ENCODE measurements around the gene ITGA11.

ITGA11 gene

GRCh38 chr15:68279779-68280753, 151.9 kb downstream of the ITGA11 start:
- Histone ChIP-seq H4K20me1 (peaks cover 47 to 69% (median 66%) of the 10 kb centered on the region in 11 experiments), H3K36me3 (peaks cover 15 to 45% (median 24%) of the 10 kb centered on the region in 11 experiments), H3K9me3 (replicated peaks in 1 of 11) (peaks cover 0 to 20% (median 11%) of the 10 kb centered on the region in 11 experiments; a peak in 19 of 22 replicates), H3K9ac (peak overlapping the region; percentile 94 to 99 (median 96)), H3K27me3 (no peaks in the 10 kb centered on the region), H3K4me1 (peaks cover 41 to 76% (median 46%) of the 10 kb centered on the region in 10 experiments), H3K4me3 (peak overlapping the region; percentile 78 to 97 (median 94)), H3K4me2 (peak overlapping the region; percentile 90 to 100 (median 94)), H3K27ac (peak overlapping the region in 10 of 11 experiments; percentile 6 to 99 (median 97); a peak in 16 of 22 replicates)
- no peak for TF ChIP-seq Cebpa-rat (IDR thresholded peaks at IDR 0.05)

GRCh38 chr15:68278595-68279405, 153.2 kb downstream of the ITGA11 start:
- Histone ChIP-seq H4K20me1 (peaks cover 40 to 57% (median 56%) of the 10 kb centered on the region in 11 experiments), H3K4me1 (peaks cover 41 to 68% (median 46%) of the 10 kb centered on the region in 10 experiments), H3K4me2 (peak overlapping the region; percentile 90 to 100 (median 94)), H3K27ac (peak overlapping the region; percentile 96 to 99 (median 97)), H3K27me3 (no peaks in the 10 kb centered on the region), H3K4me3 (peak overlapping the region; percentile 78 to 97 (median 94)), H3K9me3 (replicated peaks in 1 of 11) (peaks cover 0 to 7% (median under 1%) of the 10 kb centered on the region in 11 experiments; a peak in 8 of 22 replicates), H3K9ac (peak overlapping the region; percentile 94 to 99 (median 96)), H3K36me3 (peaks cover 2 to 32% (median 11%) of the 10 kb centered on the region in 11 experiments; a peak in 20 of 22 replicates)
- TF ChIP-seq Cebpa-rat (IDR thresholded peaks at IDR 0.05), result no peak

GRCh38 chr15:68278345-68278594, 153.7 kb downstream of the ITGA11 start:
- TF ChIP-seq Cebpa-rat (IDR thresholded peaks at IDR 0.05), result no peak
- Histone ChIP-seq H3K36me3 (peaks cover 0 to 27% (median 8%) of the 10 kb centered on the region in 11 experiments; a peak in 15 of 22 replicates), H3K27me3 (no peaks in the 10 kb centered on the region), H3K9ac (peak overlapping the region; percentile 94 to 99 (median 96)), H3K9me3 (replicated peaks in 1 of 11) (peaks cover 0 to 2% (median 0%) of the 10 kb centered on the region in 11 experiments; a peak in 2 of 22 replicates), H3K4me3 (peak overlapping the region; percentile 78 to 97 (median 94)), H3K4me1 (peaks cover 41 to 62% (median 46%) of the 10 kb centered on the region in 10 experiments), H4K20me1 (peaks cover 40 to 51% (median 50%) of the 10 kb centered on the region in 11 experiments), H3K4me2 (peak overlapping the region; percentile 90 to 100 (median 94)), H3K27ac (peak overlapping the region; percentile 96 to 99 (median 97))

DNA sequence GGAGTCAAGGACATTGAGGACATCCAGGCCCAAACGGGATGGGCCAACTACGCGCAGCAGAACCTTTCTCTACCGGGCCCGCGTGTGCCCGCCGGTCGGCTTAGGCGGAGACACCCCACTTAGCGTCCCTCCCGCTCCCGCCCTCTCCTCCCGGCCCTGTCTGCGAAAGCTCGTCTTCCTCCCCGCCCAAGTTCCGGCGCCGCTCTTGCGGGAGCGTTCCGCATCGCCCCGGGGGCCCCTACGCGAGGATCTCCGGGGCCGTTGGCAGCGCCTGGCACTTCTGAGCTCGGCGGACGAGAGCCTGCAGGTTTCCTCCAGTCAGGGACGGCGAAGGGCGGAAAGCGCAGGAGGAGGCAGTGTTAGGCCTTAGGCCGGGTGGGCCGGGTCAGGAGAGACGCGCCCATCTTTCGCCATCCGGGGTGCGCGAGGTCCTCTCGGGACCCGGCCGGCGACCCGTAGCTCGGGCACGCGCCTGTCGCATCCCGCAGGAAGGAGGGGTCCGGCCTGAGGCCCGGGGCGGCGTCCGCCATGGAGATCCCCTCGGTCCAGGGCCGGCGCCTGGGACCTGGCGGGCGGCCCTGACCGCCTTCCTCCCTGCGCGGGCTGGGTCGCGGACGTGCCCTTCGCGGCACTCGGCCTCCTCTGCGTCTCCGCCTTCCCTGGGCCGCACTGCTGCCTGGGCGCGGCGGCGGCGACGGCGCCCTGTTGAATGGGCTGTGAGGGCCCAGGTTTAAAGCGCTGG, 154.2 kb downstream of the ITGA11 start, which contains the start of gene FEM1B:
FEM1B (plus strand) TSS at position 143 of the 742 bp plus-strand sequence. CDS start 673 bp downstream, outside the sequence.
- Histone ChIP-seq H3K4me3 (peak within 1 kb of the TSS; percentile 78 to 97 (median 94)), H3K4me2 (peak within 1 kb of the TSS; percentile 90 to 100 (median 94)), H3K9me3 (replicated peaks in 1 of 11) (no peaks in the 10 kb centered on the region), H3K36me3 (peaks cover 0 to 22% (median 5%) of the 10 kb centered on the region in 11 experiments; a peak in 10 of 22 replicates), H3K27me3 (no peaks in the 10 kb centered on the region), H4K20me1 (peaks cover 37 to 46% (median 45%) of the 10 kb centered on the region in 11 experiments), H3K27ac (peak within 1 kb of the TSS; percentile 96 to 99 (median 97)), H3K4me1 (peaks cover 41 to 57% (median 46%) of the 10 kb centered on the region in 10 experiments), H3K9ac (peak within 1 kb of the TSS; percentile 94 to 99 (median 96))
- no peak for TF ChIP-seq Cebpa-rat (IDR thresholded peaks at IDR 0.05)

DNA sequence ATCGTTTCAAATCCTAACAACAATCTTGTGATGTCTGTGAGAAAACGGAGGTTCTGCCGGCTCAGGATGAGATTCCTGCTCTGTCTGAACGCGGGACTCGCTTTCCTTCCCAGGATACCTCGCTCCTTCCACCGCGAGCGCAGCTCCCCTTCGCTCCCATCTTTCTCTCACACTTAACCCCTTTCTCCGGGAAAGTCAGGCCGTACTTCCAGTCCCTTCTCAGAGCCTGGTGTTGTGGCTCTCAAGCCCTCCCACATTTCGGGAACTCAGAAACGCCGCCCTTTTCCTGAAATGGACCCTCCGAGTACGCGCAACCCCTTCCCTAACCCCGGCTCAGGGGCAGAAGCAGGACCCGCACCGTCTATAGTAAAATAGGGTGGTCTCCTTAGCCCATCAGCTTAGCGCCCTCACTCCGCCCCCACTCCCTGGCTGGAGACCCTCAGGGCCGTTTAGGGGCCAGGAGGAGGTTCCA, 154.8 kb downstream of the ITGA11 start:
- peaks cover 39 to 58% (median 43%) of the 10 kb centered on the region in 10 experiments for H3K4me1 ChIP-seq
- peaks cover 32 to 40% (median 39%) of the 10 kb centered on the region in 11 experiments for H4K20me1 ChIP-seq
- H3K27me3 ChIP-seq, result no peaks in the 10 kb centered on the region

DNA sequence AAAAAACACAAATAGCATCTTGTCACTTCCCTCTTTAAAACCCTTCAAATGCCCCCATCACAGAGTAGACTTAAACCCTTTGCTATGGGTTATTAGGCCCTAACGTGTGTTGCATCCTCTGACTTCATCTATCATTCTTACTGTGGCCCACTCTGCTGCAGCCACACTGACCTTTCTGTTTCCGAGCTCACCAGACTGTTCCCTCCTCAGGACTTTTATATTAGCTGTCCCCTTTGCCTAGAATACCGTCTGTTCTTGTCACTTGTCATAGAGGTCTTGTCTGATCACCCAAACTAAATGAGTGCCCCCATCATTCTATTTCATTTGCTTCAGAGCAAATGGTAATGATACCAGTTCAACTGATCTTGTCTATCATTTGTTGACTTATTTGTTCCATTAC, 155.3 kb downstream of the ITGA11 start:
- peaks cover 34 to 58% (median 38%) of the 10 kb centered on the region in 10 experiments for H3K4me1 ChIP-seq
- H3K4me2 ChIP-seq, result peak overlapping the region; percentile 78 to 100 (median 91)
- H3K9ac ChIP-seq, result peak overlapping the region; percentile 94 to 99 (median 96)
- no peaks in the 10 kb centered on the region for H3K27me3 ChIP-seq
- H3K9me3 ChIP-seq (replicated peaks in 1 of 11), result no peaks in the 10 kb centered on the region
- TF ChIP-seq Cebpa-rat (IDR thresholded peaks at IDR 0.05), result no peak
- H3K4me3 ChIP-seq, result peak overlapping the region; percentile 78 to 97 (median 94)
- peaks cover 0 to 20% (median 5%) of the 10 kb centered on the region in 11 experiments; a peak in 10 of 22 replicates for H3K36me3 ChIP-seq
- peaks cover 27 to 35% (median 34%) of the 10 kb centered on the region in 11 experiments for H4K20me1 ChIP-seq
- H3K27ac ChIP-seq, result peak overlapping the region; percentile 96 to 99 (median 97)

More for the DNA sequence above, 154.8 kb downstream of the ITGA11 start:
- H3K4me2 ChIP-seq, result peak overlapping the region; percentile 78 to 100 (median 91)
- H3K4me3 ChIP-seq, result peak overlapping the region; percentile 78 to 97 (median 94)
- H3K9me3 ChIP-seq (replicated peaks in 1 of 11), result no peaks in the 10 kb centered on the region
- peak overlapping the region; percentile 94 to 99 (median 96) for H3K9ac ChIP-seq
- H3K27ac ChIP-seq, result peak overlapping the region; percentile 96 to 99 (median 97)
- no peak for TF ChIP-seq Cebpa-rat (IDR thresholded peaks at IDR 0.05)
- H3K36me3 ChIP-seq, result peaks cover 0 to 22% (median 5%) of the 10 kb centered on the region in 11 experiments; a peak in 10 of 22 replicates

DNA sequence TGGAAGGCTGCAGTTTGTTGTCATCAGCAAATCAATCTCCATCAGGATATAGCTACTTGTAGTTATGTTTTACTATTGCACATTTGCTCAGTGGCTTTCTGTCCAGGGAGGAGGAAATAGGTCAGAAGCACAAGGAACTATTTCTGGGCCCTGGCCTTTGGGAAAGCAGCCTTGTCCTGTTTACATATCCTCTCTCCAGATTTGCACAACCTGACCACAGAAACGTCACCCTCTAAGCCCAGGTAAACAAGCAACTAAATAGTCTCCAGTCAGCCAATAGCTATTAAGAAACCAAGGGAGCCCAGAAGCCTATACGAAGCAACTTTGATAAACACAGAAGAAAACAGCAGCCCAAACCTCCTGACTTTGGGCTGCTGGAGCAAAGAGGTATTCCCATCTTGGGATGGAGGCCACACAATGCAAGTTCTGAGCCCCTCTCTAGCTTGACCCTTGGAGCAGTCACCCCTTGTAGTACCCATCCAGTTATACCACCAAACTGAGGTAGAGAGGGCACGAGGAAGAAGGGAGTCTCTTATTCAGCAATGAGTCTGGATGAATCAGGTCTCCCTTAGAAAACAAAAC, 156.7 kb downstream of the ITGA11 start:
- no peaks in the 10 kb centered on the region for H3K27me3 ChIP-seq
- H3K9ac ChIP-seq, result no peak overlapping the region
- no peak overlapping the region for H3K27ac ChIP-seq
- H3K4me3 ChIP-seq, result no peak overlapping the region
- peak overlapping the region in 3 of 11 experiments; percentile 12 to 100 (median 87); a peak in 5 of 22 replicates for H3K4me2 ChIP-seq
- H3K4me1 ChIP-seq, result peaks cover 20 to 44% (median 24%) of the 10 kb centered on the region in 10 experiments
- peaks cover 0 to 6% (median 3%) of the 10 kb centered on the region in 11 experiments; a peak in 9 of 22 replicates for H3K36me3 ChIP-seq
- TF ChIP-seq Cebpa-rat (IDR thresholded peaks at IDR 0.05), result no peak
- peaks cover 13 to 21% (median 20%) of the 10 kb centered on the region in 11 experiments for H4K20me1 ChIP-seq
- no peaks in the 10 kb centered on the region for H3K9me3 ChIP-seq (replicated peaks in 1 of 11)

All from BLaER1 treated with 17β-estradiol and CSF1 and Interleukin-3, amounts not matched to agents 10 nM and 100 nM (cell line).